Gastroesophageal sphincter (tissue), 3 donors: Measurements from ENCODE around the gene IFIH1.

Source experiments
- POLR2A ChIP-seq, 2 donors: fragments of 450-650 bp; IDR thresholded peaks; one replicate each; pipeline ENCODE4 v1.6.1; 2017; ENCODE audit warnings: antibody characterized with exemption in 2 of 2, mild to moderate bottlenecking in 2 of 2, moderate library complexity in 1 of 2
- TF ChIP-seq, protein P1 (sequence below), 4 experiments: fragments of 200-600 bp in 2 of 4; fragments of 450-650 bp in 2 of 4; sonication (generic) in 1 of 4; IDR thresholded peaks; one replicate each; pipeline ENCODE4 v1.5.1; 2017 to 2019; ENCODE audit warnings: antibody characterized with exemption in 4 of 4, mild to moderate bottlenecking in 2 of 4, moderate library complexity in 2 of 4

DNA sequence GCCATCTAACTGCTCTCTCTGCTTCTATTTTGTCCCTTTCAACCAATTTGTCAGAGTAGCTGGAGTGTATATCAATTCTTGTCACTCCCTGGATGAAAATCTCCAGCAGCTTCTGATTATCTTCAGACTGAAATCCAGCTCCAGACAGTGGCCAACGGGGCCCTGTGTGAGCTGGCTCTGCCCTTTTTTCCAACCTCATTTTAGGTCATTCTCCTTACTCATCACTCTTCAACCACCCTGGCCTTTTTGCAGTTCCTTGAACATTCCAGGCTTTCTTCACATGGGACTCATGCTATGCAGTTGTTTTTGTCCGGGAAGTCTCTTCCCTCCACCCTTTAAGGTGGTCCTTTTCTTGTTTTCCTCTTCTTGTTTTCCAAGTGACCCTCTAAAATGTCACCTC lies 59.8 kb downstream of the IFIH1 start:
- no peak for TF ChIP-seq POLR2A (IDR thresholded peaks at IDR 0.05)
- TF ChIP-seq, protein P1, sequence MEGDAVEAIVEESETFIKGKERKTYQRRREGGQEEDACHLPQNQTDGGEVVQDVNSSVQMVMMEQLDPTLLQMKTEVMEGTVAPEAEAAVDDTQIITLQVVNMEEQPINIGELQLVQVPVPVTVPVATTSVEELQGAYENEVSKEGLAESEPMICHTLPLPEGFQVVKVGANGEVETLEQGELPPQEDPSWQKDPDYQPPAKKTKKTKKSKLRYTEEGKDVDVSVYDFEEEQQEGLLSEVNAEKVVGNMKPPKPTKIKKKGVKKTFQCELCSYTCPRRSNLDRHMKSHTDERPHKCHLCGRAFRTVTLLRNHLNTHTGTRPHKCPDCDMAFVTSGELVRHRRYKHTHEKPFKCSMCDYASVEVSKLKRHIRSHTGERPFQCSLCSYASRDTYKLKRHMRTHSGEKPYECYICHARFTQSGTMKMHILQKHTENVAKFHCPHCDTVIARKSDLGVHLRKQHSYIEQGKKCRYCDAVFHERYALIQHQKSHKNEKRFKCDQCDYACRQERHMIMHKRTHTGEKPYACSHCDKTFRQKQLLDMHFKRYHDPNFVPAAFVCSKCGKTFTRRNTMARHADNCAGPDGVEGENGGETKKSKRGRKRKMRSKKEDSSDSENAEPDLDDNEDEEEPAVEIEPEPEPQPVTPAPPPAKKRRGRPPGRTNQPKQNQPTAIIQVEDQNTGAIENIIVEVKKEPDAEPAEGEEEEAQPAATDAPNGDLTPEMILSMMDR (IDR thresholded peaks at IDR 0.05) = no peak
